Activated naive CD8-positive, alpha-beta T cell treated with anti-CD3 and anti-CD28 coated beads, Interleukin-2, amount 10 ng/mL, durations not matched to agents 7 days and 5 days (primary cell): Measurements from ENCODE around the gene FAT1. TPM values are rescaled to one million over a fixed set of nuclear protein-coding genes. Genes with fewer than 3 reads are reported as not detected.

Source experiments
- ATAC-seq: fragments of 150-1000 bp; cut with Tn5 transposase; one replicate; pipeline ENCODE4 v1.10.0; 2021; ENCODE audit warnings: low read depth, moderate library complexity
- POLR2A ChIA-PET: fragments of 350-600 bp; sonication (Branson Sonifier 250); formaldehyde crosslinking; loops from one replicate; lab custom pipeline; 2021; ENCODE audit warnings: antibody characterized with exemption; lab: Charles Lee
- DNase-seq: peaks from one replicate; pipeline ENCODE4 v3.0.0; 2021
- H3K27ac Mint-ChIP-seq: one replicate; pipeline ENCODE4 v1.8.0; 2022; ENCODE audit warnings: mild to moderate bottlenecking, mixed read lengths
- H3K27me3 Mint-ChIP-seq: one replicate; pipeline ENCODE4 v1.8.0; 2022; ENCODE audit warnings: mild to moderate bottlenecking, moderate library complexity, mixed read lengths
- H3K36me3 Mint-ChIP-seq: one replicate; pipeline ENCODE4 v1.8.0; 2021; ENCODE audit warnings: mild to moderate bottlenecking, mixed read lengths
- H3K4me1 Mint-ChIP-seq: one replicate; pipeline ENCODE4 v1.8.0; 2021; ENCODE audit warnings: mixed read lengths
- H3K4me3 Mint-ChIP-seq: one replicate; pipeline ENCODE4 v1.8.0; 2022; ENCODE audit warnings: mild to moderate bottlenecking, moderate library complexity, mixed read lengths
- H3K9me3 Mint-ChIP-seq: one replicate; pipeline ENCODE4 v1.8.0; 2021; ENCODE audit warnings: mixed read lengths
- total RNA-seq, 2 experiments: library from RNA; stranded (reverse); gene quantifications; one replicate each; pipeline ENCODE4 v1.2.3, GENCODE V29; 2021

The FAT1 gene
- total RNA-seq, 2 experiments from 2014 or later, result not detected

GRCh38 chr4:186605261-186605865 is 118.3 kb downstream of the FAT1 start:
- POLR2A ChIA-PET, result no interaction called here

GRCh38 chr4:186604124-186604807 is 119.4 kb downstream of the FAT1 start:
- no peaks in the 10 kb centered on the region for H3K27me3 Mint-ChIP-seq
- no peak overlapping the region for H3K4me3 Mint-ChIP-seq
- H3K4me1 Mint-ChIP-seq, result no peaks in the 10 kb centered on the region
- POLR2A ChIA-PET, result no interaction called here
- ATAC-seq, result no peak
- H3K36me3 Mint-ChIP-seq, result no peaks in the 10 kb centered on the region
- H3K9me3 Mint-ChIP-seq, result peaks cover 3% of the 10 kb centered on the region
- DNase-seq, result no peak
- H3K27ac Mint-ChIP-seq, result peak overlapping the region; percentile 33

More at GRCh38 chr4:186605261-186605865, 118.3 kb downstream of the FAT1 start:
- H3K36me3 Mint-ChIP-seq, result no peaks in the 10 kb centered on the region
- H3K4me3 Mint-ChIP-seq, result no peak overlapping the region
- H3K9me3 Mint-ChIP-seq, result peaks cover 3% of the 10 kb centered on the region
- H3K27me3 Mint-ChIP-seq, result no peaks in the 10 kb centered on the region
- H3K4me1 Mint-ChIP-seq, result no peaks in the 10 kb centered on the region
- H3K27ac Mint-ChIP-seq, result no peak overlapping the region
- DNase-seq (no peak), ATAC-seq (no peak)

- POLR2A ChIA-PET, result no interaction called here
- no peak overlapping the region for H3K27ac Mint-ChIP-seq
- DNase-seq (no peak), ATAC-seq (no peak)
- peaks cover 1% of the 10 kb centered on the region for H3K9me3 Mint-ChIP-seq
- no peaks in the 10 kb centered on the region for H3K27me3 Mint-ChIP-seq
- no peak overlapping the region for H3K4me3 Mint-ChIP-seq
- no peaks in the 10 kb centered on the region for H3K4me1 Mint-ChIP-seq
- no peaks in the 10 kb centered on the region for H3K36me3 Mint-ChIP-seq
These were observed 120.7 kb downstream of the FAT1 start for GRCh38 chr4:186602978-186603377.

- H3K4me3 Mint-ChIP-seq, result no peak overlapping the region
- no peak overlapping the region for H3K27ac Mint-ChIP-seq
- H3K27me3 Mint-ChIP-seq, result no peaks in the 10 kb centered on the region
- POLR2A ChIA-PET, result no interaction called here
- no peak for DNase-seq
- H3K36me3 Mint-ChIP-seq, result no peaks in the 10 kb centered on the region
- no peaks in the 10 kb centered on the region for H3K9me3 Mint-ChIP-seq
- H3K4me1 Mint-ChIP-seq, result no peaks in the 10 kb centered on the region
- ATAC-seq, result no peak
These were observed 124.2 kb downstream of the FAT1 start for GRCh38 chr4:186599483-186599882.

DNA sequence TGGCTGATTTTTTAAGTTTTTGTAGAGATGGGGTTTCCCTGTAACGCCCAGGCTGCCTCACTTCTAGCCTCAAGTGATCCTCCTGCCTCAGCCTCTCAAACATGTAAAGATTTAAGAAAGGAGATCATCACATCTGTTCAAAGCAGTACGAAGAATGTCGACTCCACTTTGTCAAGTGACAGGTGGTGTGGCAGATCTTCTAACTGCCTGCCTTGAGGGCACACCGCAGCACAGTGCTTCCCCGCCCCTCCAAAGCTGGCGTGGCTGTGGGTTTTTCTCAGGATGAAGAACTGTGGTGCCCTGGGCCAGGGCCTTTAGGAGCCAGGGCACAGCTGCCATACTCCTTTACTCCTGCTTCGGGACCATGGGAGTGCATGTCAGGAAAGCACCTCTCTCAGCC is 125.0 kb downstream of the FAT1 start:
- Mint-ChIP-seq H3K9me3 (no peaks in the 10 kb centered on the region), H3K4me1 (no peaks in the 10 kb centered on the region), H3K4me3 (no peak overlapping the region), H3K27me3 (no peaks in the 10 kb centered on the region), H3K36me3 (no peaks in the 10 kb centered on the region), H3K27ac (no peak overlapping the region)
- POLR2A ChIA-PET, result no interaction called here
- ATAC-seq (no peak), DNase-seq (no peak)

DNA sequence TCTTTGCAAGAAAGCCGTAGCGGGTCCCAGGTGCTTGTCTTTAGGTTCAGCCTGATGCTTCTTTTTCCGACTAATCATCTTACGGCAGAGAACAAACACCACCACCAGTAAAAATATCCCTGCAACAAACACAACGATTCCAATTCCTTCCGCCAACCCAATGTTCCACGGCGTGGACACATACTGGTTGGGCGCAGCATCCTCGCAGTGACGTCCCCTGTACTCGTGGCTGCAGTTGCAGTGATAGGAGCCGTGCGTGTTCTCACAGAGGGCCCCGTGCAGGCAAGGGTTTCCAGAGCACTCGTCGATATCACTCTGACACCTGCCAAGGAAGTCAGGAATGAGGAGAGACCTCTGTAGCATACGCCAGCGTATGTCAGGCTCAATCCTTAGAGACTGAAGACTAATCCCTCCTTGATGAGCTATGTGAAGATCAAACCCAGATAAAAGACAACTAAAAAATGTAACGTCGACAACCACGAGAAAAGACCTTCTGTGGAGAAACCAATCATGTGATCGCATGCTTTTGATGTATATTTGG is 126.7 kb downstream of the FAT1 start:
- Mint-ChIP-seq H3K4me3 (no peak overlapping the region), H3K27ac (no peak overlapping the region), H3K36me3 (no peaks in the 10 kb centered on the region), H3K4me1 (no peaks in the 10 kb centered on the region), H3K9me3 (no peaks in the 10 kb centered on the region), H3K27me3 (no peaks in the 10 kb centered on the region)
- ATAC-seq (no peak), DNase-seq (no peak)
- POLR2A ChIA-PET, result no interaction called here

GRCh38 chr4:186596346-186596745 is 127.3 kb downstream of the FAT1 start:
- Mint-ChIP-seq H3K9me3 (no peaks in the 10 kb centered on the region), H3K27me3 (no peaks in the 10 kb centered on the region), H3K27ac (no peak overlapping the region), H3K36me3 (no peaks in the 10 kb centered on the region), H3K4me3 (no peak overlapping the region), H3K4me1 (no peaks in the 10 kb centered on the region)
- ATAC-seq (no peak), DNase-seq (no peak)
- POLR2A ChIA-PET, result no interaction called here

DNA sequence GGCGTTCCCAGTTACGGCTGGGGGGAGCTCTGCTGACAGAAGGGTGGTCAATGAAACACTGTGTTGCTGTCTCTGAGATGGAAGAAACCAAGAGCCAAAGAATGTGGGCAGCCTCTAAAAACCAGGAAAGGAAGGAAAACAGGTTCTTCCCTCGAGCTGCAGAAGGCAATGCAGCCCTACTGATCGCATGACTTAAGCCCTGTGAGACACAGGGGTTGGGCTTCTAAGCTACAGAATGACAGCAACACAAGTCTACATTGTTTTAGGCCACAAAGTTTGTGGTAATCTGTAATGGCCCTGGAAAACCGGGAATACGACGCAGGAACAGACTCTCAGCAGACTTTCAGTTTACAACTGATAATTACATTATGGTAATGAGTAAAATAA is 130.1 kb downstream of the FAT1 start:
- Mint-ChIP-seq H3K27ac (no peak overlapping the region), H3K9me3 (no peaks in the 10 kb centered on the region), H3K4me3 (no peak overlapping the region), H3K27me3 (no peaks in the 10 kb centered on the region), H3K4me1 (no peaks in the 10 kb centered on the region), H3K36me3 (no peaks in the 10 kb centered on the region)
- no peak for ATAC-seq
- no peak for DNase-seq
- POLR2A ChIA-PET, result no interaction called here

- ATAC-seq, result no peak
- Mint-ChIP-seq H3K4me3 (no peak overlapping the region), H3K27ac (no peak overlapping the region), H3K4me1 (no peaks in the 10 kb centered on the region), H3K36me3 (no peaks in the 10 kb centered on the region), H3K27me3 (no peaks in the 10 kb centered on the region), H3K9me3 (no peaks in the 10 kb centered on the region)
- POLR2A ChIA-PET, result no interaction called here
- DNase-seq, result no peak
These were observed 130.6 kb downstream of the FAT1 start for GRCh38 chr4:186592966-186593586.

GRCh38 chr4:186592445-186592844 is 131.2 kb downstream of the FAT1 start:
- H3K4me1 Mint-ChIP-seq, result no peaks in the 10 kb centered on the region
- DNase-seq (no peak), ATAC-seq (no peak)
- POLR2A ChIA-PET, result no interaction called here
- H3K27ac Mint-ChIP-seq, result no peak overlapping the region
- H3K4me3 Mint-ChIP-seq, result no peak overlapping the region
- H3K9me3 Mint-ChIP-seq, result no peaks in the 10 kb centered on the region
- H3K27me3 Mint-ChIP-seq, result no peaks in the 10 kb centered on the region
- H3K36me3 Mint-ChIP-seq, result no peaks in the 10 kb centered on the region

GRCh38 chr4:186591651-186592050 is 132.0 kb downstream of the FAT1 start:
- Mint-ChIP-seq H3K36me3 (no peaks in the 10 kb centered on the region), H3K4me1 (no peaks in the 10 kb centered on the region), H3K27me3 (no peaks in the 10 kb centered on the region), H3K4me3 (no peak overlapping the region), H3K9me3 (no peaks in the 10 kb centered on the region), H3K27ac (no peak overlapping the region)
- ATAC-seq, result no peak
- POLR2A ChIA-PET, result no interaction called here
- DNase-seq, result no peak

DNA sequence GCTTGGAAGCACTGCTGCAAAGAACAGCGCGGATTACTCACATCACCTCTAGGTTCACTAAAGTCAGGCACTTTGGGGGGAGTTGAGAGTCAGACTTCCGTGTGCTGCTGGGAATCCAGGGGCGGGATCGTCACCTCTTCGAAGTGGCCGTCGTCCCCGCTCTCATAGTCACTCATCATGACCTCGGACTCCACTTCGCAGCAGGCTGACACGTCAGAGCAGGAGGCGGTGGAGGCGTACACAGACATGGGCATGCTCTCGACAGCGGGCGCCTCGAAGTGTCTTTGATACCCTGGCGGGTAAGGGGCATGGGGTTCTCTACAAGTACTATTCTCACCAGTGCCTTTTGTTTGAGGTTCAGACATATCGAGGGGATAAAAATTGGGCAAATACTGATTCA is 135.2 kb downstream of the FAT1 start:
- DNase-seq (no peak), ATAC-seq (no peak)
- H3K36me3 Mint-ChIP-seq, result no peaks in the 10 kb centered on the region
- no peak overlapping the region for H3K27ac Mint-ChIP-seq
- peaks cover 5% of the 10 kb centered on the region for H3K27me3 Mint-ChIP-seq
- no peak overlapping the region for H3K4me3 Mint-ChIP-seq
- H3K9me3 Mint-ChIP-seq, result no peaks in the 10 kb centered on the region
- POLR2A ChIA-PET, result no interaction called here
- H3K4me1 Mint-ChIP-seq, result no peaks in the 10 kb centered on the region

- Mint-ChIP-seq H3K4me3 (no peak overlapping the region), H3K27ac (no peak overlapping the region), H3K4me1 (no peaks in the 10 kb centered on the region), H3K36me3 (no peaks in the 10 kb centered on the region), H3K9me3 (no peaks in the 10 kb centered on the region), H3K27me3 (peaks cover 5% of the 10 kb centered on the region)
- POLR2A ChIA-PET, result no interaction called here
- no peak for ATAC-seq
- DNase-seq, result peak; percentile 52
These were observed 136.1 kb downstream of the FAT1 start for GRCh38 chr4:186587416-186588018.
